ENCODE results near the gene DNAJC13.

GRCh38 chr3:132396255-132396654, 21.0 kb upstream of the DNAJC13 start:
- TF ChIP-seq ZNF274 (IDR thresholded peaks at IDR 0.05; ENCODE audit: borderline replicate concordance, extremely low read depth, low read length) (no peak), CTCF (IDR thresholded peaks at IDR 0.05; ENCODE audit: control extremely low read depth in 1 of 3, insufficient read depth in 1 of 3, low read depth in 1 of 3, low read length in 3 of 3) (no peak), USF2 (IDR thresholded peaks at IDR 0.05; ENCODE audit: low read length) (no peak), GABPA (IDR thresholded peaks at IDR 0.05; ENCODE audit: borderline replicate concordance, insufficient read depth, low read length) (no peak), FOSL1 (IDR thresholded peaks at IDR 0.05; ENCODE audit: insufficient read depth, low read depth, low read length) (no peak)
